HG02938 (cell line): Measurements from ENCODE around the gene OR5V1.
"Not testable (repeated sequence)": the region's sequence is repeated elsewhere in the genome, so short reads cannot be mapped to it uniquely, and the experiment has no call there.

Source experiments
- ATAC-seq: cut with Tn5 transposase; IDR thresholded peaks from one replicate; pipeline ENCODE4 v1.9.1; 2021; ENCODE audit warnings: mild to moderate bottlenecking, moderate library complexity; ENCODE audit not compliant: unreplicated experiment

OR5V1 gene

GRCh38 chr6:29368765-29369164 lies at the start of gene OR5V1:
TSS of gene OR5V1 (minus strand) at chr6:29368865. CDS start at chr6:29356195, 12,670 bp downstream.
- ATAC-seq: no peak

DNA sequence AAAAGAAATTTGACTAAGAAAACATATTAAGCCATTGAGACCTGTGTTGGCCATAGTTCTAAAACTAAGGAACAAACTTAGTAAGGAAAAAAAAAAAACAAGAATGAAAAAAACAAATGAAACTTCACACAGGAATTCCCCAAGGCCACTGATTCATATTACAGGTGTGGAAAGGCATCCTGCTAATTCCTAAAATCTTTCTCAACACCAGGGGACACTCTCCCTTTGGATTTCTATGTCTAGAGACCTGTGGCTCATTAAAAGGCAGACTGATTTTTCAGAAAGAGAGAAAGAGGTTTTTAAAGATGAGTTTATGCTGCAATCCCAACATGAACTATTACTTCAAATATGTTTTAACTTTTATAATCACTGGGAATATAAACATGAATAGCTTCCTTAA lies 45.9 kb upstream of the OR5V1 start, which contains the start of gene OR12D1:
Gene OR12D1, plus strand, starts transcription at position 341 of the 400 bp plus-strand sequence.
- no peak for ATAC-seq

DNA sequence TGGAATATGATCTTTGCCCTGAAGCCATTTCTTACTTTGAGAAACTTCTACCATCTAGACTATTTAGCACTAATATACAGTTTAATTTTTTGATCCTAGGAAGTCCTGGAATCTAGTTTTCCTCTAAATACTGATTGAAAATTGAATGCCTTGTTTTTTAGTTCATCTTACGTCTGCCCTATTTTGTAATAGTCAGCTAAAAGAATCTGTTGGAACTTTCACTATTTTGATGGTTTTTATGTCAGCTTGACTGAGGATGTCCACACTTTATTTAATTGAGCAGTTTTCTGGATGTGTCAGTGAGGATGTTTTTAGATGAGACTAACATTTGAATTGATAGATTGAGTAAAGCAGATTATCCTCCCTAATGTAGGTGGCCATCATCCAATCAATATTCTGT lies 35.1 kb upstream of the OR5V1 start:
- no peak for ATAC-seq

GRCh38 chr6:29399525-29399924 lies 30.9 kb upstream of the OR5V1 start:
- ATAC-seq: no peak

GRCh38 chr6:29395331-29395730 lies 26.7 kb upstream of the OR5V1 start, which contains the start of gene OR12D2:
TSS of gene OR12D2 (plus strand) at chr6:29395631. CDS start at chr6:29396700, 1,069 bp downstream.
- ATAC-seq: no peak

DNA sequence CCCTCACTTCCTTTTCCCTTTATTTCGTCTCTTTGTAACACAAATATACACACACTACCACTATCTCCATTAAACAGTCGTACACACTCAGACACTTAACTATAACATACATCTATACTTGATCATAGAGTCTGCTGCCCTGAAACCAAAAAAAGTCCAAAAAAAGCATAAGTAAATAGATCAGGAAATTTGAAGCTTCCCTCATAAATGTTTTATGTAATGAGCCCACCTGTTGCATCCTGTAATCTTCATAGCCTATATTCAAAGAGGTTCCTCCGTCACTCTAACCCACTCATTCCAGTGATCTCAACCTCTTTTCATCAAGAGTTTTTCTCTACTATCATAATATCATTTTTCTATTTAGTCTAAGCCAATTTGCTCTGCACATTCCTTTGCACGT lies 19.9 kb upstream of the OR5V1 start:
- ATAC-seq: no peak

- ATAC-seq: no peak
Measured at GRCh38 chr6:29376003-29376402, 7.3 kb upstream of the OR5V1 start.

GRCh38 chr6:29375191-29375590 lies 6.5 kb upstream of the OR5V1 start, which contains the start of gene OR12D3:
TSS of gene OR12D3 (minus strand) at chr6:29375291. CDS start at chr6:29375287, 4 bp downstream.
- ATAC-seq: no peak

- ATAC-seq: no peak
Measured at GRCh38 chr6:29355603-29356002, 13.1 kb downstream of the OR5V1 start.

- no peak for ATAC-seq
Measured at GRCh38 chr6:29354980-29355379, 13.7 kb downstream of the OR5V1 start.

DNA sequence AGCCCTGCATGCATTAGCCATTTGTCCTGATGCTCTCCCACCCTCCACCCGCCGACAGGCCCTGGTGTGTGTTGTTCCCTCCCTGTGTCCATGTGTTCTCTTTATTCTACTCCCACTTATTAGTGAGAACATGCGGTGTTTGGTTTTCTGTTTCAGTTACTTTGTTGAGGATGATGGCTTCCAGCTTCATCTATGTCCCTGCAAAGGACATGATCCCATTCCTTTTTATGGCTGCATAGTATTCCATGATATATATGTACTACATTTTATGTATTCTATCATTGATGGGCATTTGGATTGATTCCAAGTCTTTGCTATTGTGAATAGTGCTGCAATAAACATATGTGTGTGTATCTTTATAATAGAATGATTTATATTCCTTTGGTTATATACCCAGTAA lies 19.3 kb downstream of the OR5V1 start:
- ATAC-seq: not testable (repeated sequence)

DNA sequence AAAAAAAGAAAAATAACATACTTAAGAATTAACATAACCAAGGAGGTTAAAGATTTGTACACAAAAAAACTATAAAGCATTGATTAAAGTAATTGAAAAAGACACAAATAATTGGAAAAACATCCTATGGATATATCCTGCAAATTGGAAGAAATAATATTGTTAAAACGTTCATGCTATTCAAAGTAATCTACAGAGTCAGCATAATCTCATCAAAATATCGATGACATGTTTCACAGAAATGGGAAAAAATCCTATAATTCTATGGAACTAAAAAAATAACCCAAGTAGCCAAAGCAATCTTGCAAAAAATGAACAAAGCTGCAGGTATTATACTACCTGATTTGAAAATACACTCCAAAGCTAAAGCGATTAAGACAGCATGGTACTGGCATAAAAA lies 23.3 kb downstream of the OR5V1 start:
- ATAC-seq: no peak

GRCh38 chr6:29336269-29336668 lies 32.4 kb downstream of the OR5V1 start:
- no peak for ATAC-seq

DNA sequence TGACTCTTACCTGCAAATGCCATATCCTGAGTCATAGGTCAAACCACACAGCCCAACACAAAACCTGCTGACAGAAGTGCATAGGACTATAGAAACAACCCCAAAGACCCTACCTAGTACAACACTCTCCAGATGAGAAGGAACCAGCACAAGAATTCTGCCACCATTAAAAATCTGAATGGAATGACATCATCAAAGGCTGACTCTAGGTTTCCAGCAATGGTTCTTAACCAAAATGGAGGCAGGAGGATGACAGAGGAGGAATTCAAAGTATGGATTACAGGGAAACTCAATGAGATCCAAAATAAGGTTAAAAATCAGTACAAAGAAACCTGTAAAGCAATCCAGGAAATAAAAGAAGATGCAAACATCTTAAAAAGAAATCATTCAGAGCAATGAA lies 36.0 kb downstream of the OR5V1 start:
- ATAC-seq: no peak

DNA sequence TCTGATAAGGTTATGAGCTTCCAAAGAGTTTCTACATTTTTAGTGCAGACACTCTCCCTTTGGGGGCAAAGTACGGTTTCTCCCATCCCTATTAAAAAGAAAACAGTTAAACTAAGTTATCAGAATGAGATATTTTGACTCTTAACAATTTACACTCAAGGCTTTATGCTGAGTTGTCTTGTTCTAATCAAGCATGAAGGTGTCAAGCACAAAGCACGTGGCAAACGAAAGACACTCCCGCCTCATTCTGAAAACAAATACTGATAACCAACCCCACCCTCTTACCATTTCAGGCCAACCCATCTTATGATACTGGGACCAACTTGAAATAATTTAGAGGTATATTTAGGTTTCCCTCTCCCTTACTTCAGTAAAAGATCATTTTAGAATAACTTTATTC lies 42.9 kb downstream of the OR5V1 start:
- ATAC-seq: no peak

GRCh38 chr6:29323332-29323731 lies 45.3 kb downstream of the OR5V1 start:
- ATAC-seq: not testable (repeated sequence)

GRCh38 chr6:29319931-29320330 lies 48.7 kb downstream of the OR5V1 start:
- ATAC-seq: no peak
